ENCODE results near the gene FLII.

- TF ChIP-seq EZH2 (IDR thresholded peaks at IDR 0.05) (no peak), POLR2AphosphoS5 (IDR thresholded peaks at IDR 0.05; ENCODE audit: borderline replicate concordance, low read depth, low read length) (no peak), FOXP2 (optimal IDR thresholded peaks at IDR 0.05; ENCODE audit: control extremely low read depth, extremely low read length, insufficient read depth) (no peak)
These were observed 3.6 kb upstream of the FLII start for GRCh38 chr17:18262111-18262510.
